Measurements from ENCODE around the gene BOK. TPM values are rescaled to one million over a fixed set of nuclear protein-coding genes. Genes with fewer than 3 reads are reported as not detected.

The BOK gene
- total and polyA plus RNA-seq, 2 donors (not counting 1 experiment from before 2014, with no cell fraction given), result 21.2 to 42.4 TPM

DNA sequence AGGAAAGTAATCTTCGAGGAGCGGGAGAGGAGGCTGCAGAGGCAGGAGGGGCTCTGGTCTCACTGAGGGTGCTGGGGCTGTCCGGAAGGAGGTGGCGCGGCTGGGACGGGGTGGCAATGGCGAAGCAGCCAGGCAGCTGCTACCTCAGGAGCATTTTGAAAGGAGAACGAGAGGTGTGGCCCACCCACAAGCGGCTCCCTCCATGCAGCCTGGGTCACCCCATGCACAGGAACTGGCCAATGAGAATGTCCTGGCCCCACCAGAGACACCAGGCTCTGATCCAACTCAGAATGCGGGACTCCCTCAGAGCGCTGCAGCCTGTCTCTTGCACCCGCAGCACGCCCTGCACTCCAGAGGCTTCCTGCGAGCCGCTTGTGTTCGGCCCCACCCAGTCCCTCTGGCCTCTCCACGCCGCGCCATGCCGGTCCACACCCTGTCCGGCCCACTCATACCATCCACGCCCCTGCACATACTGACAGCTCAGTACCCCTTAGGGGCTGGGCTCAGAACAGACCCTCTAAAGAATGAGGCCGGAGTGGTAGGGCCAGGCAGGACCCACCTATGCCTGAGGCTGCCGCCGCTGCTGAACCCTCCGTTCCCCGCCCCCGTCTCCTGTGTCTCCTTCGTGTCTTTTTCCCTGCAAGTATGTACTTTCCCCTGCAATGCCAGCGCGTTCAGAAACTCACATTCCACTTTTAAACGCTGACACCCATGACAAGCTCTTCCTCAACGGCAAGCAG is 6.4 kb upstream of the BOK start:
- Histone ChIP-seq H3K79me2 (ENCODE audit: control insufficient read depth, insufficient read depth, low read length) (no peaks in the 10 kb centered on the region), H3K9me3 (ENCODE audit: control insufficient read depth, insufficient read depth, low read depth, low read length) (no peaks in the 10 kb centered on the region), H3K36me3 (ENCODE audit: control insufficient read depth, insufficient read depth, low read length) (no peaks in the 10 kb centered on the region), H3K9ac (ENCODE audit: insufficient read depth, low read length) (no peak overlapping the region), H3K27me3 (ENCODE audit: control insufficient read depth, insufficient read depth, low read length) (no peaks in the 10 kb centered on the region), H3K4me3 (replicated peaks in 1 of 4; ENCODE audit: control extremely low read depth in 1 of 4, insufficient read depth in 1 of 4, low read depth in 3 of 4, low read length in 4 of 4) (no peak overlapping the region), H2AFZ (ENCODE audit: low read length) (no peak overlapping the region), H4K20me1 (ENCODE audit: control insufficient read depth, extremely low read depth, insufficient read depth, low read length) (no peaks in the 10 kb centered on the region), H3K4me2 (ENCODE audit: extremely low read depth, insufficient read depth, low read length) (no peak overlapping the region), H3K27ac (ENCODE audit: insufficient read depth, low read length) (no peak overlapping the region), H3K4me1 (ENCODE audit: control insufficient read depth, extremely low read depth, insufficient read depth, low read length) (peaks cover 24% of the 10 kb centered on the region)
- TF ChIP-seq CTCF (conservative IDR thresholded peaks at IDR 0.05 in 1 of 2, IDR thresholded peaks at IDR 0.05 in 1 of 2; ENCODE audit: low read depth in 1 of 2, low read length in 2 of 2) (no peak), EZH2 (IDR thresholded peaks at IDR 0.05; ENCODE audit: low read length, missing control alignments) (no peak)
- DNase-seq (ENCODE audit: low read depth in 2 of 2), result no peak

DNA sequence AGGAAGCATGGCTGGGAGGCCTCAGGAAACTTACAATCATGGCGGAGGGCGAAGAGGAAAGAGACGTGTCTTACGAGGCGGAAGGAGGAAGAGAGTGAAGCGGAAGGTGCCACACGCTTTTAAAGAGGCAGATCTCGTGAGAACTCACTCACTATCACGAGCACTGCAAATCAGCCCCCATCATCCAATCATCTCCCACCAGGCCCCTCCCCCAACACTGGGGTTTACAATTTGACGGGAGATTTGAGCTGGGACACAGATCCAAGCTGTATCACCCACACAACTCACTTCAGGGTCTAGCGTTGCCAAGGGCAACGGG is 5.1 kb upstream of the BOK start:
- Histone ChIP-seq H3K79me2 (ENCODE audit: control insufficient read depth, insufficient read depth, low read length) (no peaks in the 10 kb centered on the region), H3K36me3 (ENCODE audit: control insufficient read depth, insufficient read depth, low read length) (no peaks in the 10 kb centered on the region), H2AFZ (ENCODE audit: low read length) (no peak overlapping the region), H4K20me1 (ENCODE audit: control insufficient read depth, extremely low read depth, insufficient read depth, low read length) (no peaks in the 10 kb centered on the region), H3K9me3 (ENCODE audit: control insufficient read depth, insufficient read depth, low read depth, low read length) (no peaks in the 10 kb centered on the region), H3K27ac (ENCODE audit: insufficient read depth, low read length) (no peak overlapping the region), H3K27me3 (ENCODE audit: control insufficient read depth, insufficient read depth, low read length) (no peaks in the 10 kb centered on the region), H3K4me3 (replicated peaks in 1 of 4; ENCODE audit: control extremely low read depth in 1 of 4, insufficient read depth in 1 of 4, low read depth in 3 of 4, low read length in 4 of 4) (no peak overlapping the region), H3K4me2 (ENCODE audit: extremely low read depth, insufficient read depth, low read length) (no peak overlapping the region), H3K4me1 (ENCODE audit: control insufficient read depth, extremely low read depth, insufficient read depth, low read length) (peaks cover 20% of the 10 kb centered on the region), H3K9ac (ENCODE audit: insufficient read depth, low read length) (no peak overlapping the region)
- no peak for DNase-seq (ENCODE audit: low read depth in 2 of 2)
- no peak for TF ChIP-seq CTCF (conservative IDR thresholded peaks at IDR 0.05 in 1 of 2, IDR thresholded peaks at IDR 0.05 in 1 of 2; ENCODE audit: low read depth in 1 of 2, low read length in 2 of 2)
- no peak for TF ChIP-seq EZH2 (IDR thresholded peaks at IDR 0.05; ENCODE audit: low read length, missing control alignments)

- Histone ChIP-seq H3K4me2 (ENCODE audit: extremely low read depth, insufficient read depth, low read length) (no peak overlapping the region), H3K9me3 (ENCODE audit: control insufficient read depth, insufficient read depth, low read depth, low read length) (no peaks in the 10 kb centered on the region), H3K27me3 (ENCODE audit: control insufficient read depth, insufficient read depth, low read length) (no peaks in the 10 kb centered on the region), H3K4me1 (ENCODE audit: control insufficient read depth, extremely low read depth, insufficient read depth, low read length) (peaks cover 20% of the 10 kb centered on the region), H3K36me3 (ENCODE audit: control insufficient read depth, insufficient read depth, low read length) (no peaks in the 10 kb centered on the region), H3K4me3 (replicated peaks in 1 of 4; ENCODE audit: control extremely low read depth in 1 of 4, insufficient read depth in 1 of 4, low read depth in 3 of 4, low read length in 4 of 4) (no peak overlapping the region), H3K27ac (ENCODE audit: insufficient read depth, low read length) (no peak overlapping the region), H3K9ac (ENCODE audit: insufficient read depth, low read length) (no peak overlapping the region), H3K79me2 (ENCODE audit: control insufficient read depth, insufficient read depth, low read length) (no peaks in the 10 kb centered on the region), H4K20me1 (ENCODE audit: control insufficient read depth, extremely low read depth, insufficient read depth, low read length) (no peaks in the 10 kb centered on the region), H2AFZ (ENCODE audit: low read length) (no peak overlapping the region)
- no peak for TF ChIP-seq CTCF (conservative IDR thresholded peaks at IDR 0.05 in 1 of 2, IDR thresholded peaks at IDR 0.05 in 1 of 2; ENCODE audit: low read depth in 1 of 2, low read length in 2 of 2)
- no peak for TF ChIP-seq EZH2 (IDR thresholded peaks at IDR 0.05; ENCODE audit: low read length, missing control alignments)
- no peak for DNase-seq (ENCODE audit: low read depth in 2 of 2)
Measured at GRCh38 chr2:241553981-241554380, 4.6 kb upstream of the BOK start.

Data from fibroblast of lung (primary cell).